K562 (cell line): ENCODE results near the gene SLC16A4. TPM values are rescaled to one million over a fixed set of nuclear protein-coding genes. Genes with fewer than 3 reads are reported as not detected.

Source experiments
- ELF1 ChIP-seq: fragments of 200-800 bp; sonication (Bioruptor generic); IDR thresholded peaks from 2 replicates; pipeline ENCODE4 v1.6.1; 2016; ENCODE audit warnings: missing genetic modification characterization, missing compliant biosample characterization
- ERF ChIP-seq: fragments of 450-650 bp; formaldehyde crosslinking; IDR thresholded peaks from 2 replicates; pipeline ENCODE4 v1.4.0; 2020; ENCODE audit warnings: mild to moderate bottlenecking, mixed read lengths
- HMGXB4 ChIP-seq: sonication (generic); formaldehyde crosslinking; IDR thresholded peaks from 2 replicates; pipeline ENCODE4 v1.8.1; 2023; ENCODE audit warnings: mild to moderate bottlenecking, missing genetic modification reagents
- HNRNPL ChIP-seq: fragments of 200-400 bp; formaldehyde crosslinking; IDR thresholded peaks from 2 replicates; pipeline ENCODE4 v1.6.1; 2017; ENCODE audit warnings: low read depth, mild to moderate bottlenecking, low read length
- KAT7 ChIP-seq: sonication (generic); formaldehyde crosslinking; IDR thresholded peaks from 2 replicates; pipeline ENCODE4 v1.8.0; 2022; ENCODE audit warnings: missing genetic modification reagents, mild to moderate bottlenecking, borderline replicate concordance
- KDM5B ChIP-seq: fragments of 200-600 bp; sonication (generic); IDR thresholded peaks from 2 replicates; pipeline ENCODE4 v1.6.1; 2012; ENCODE audit warnings: low read depth, mild to moderate bottlenecking, moderate library complexity, low read length, control low read depth, inconsistent platforms; ENCODE audit not compliant: insufficient replicate concordance
- KLF1 ChIP-seq: fragments of 450-650 bp; IDR thresholded peaks from 2 replicates; pipeline ENCODE4 v1.6.1; 2016; ENCODE audit warnings: missing genetic modification characterization, missing compliant biosample characterization
- PTRF ChIP-seq: fragments of 450-650 bp; IDR thresholded peaks from 2 replicates; pipeline ENCODE4 v1.6.1; 2016; ENCODE audit warnings: mild to moderate bottlenecking, missing genetic modification characterization, missing compliant biosample characterization
- RBM17 ChIP-seq: fragments of 200-400 bp; formaldehyde crosslinking; IDR thresholded peaks from 2 replicates; pipeline ENCODE4 v1.6.1; 2017; ENCODE audit warnings: low read depth, mild to moderate bottlenecking, low read length, borderline replicate concordance
- RBM22 ChIP-seq: fragments of 200-400 bp; formaldehyde crosslinking; IDR thresholded peaks from 2 replicates; pipeline ENCODE4 v1.6.1; 2018; ENCODE audit warnings: low read length, low read depth; ENCODE audit not compliant: poor library complexity, severe bottlenecking
- SAFB ChIP-seq: fragments of 200-400 bp; formaldehyde crosslinking; IDR thresholded peaks from 2 replicates; pipeline ENCODE4 v1.6.1; 2017; ENCODE audit warnings: low read depth, low read length, borderline replicate concordance
- SIRT6 ChIP-seq: IDR thresholded peaks from one replicate; pipeline ENCODE4 v1.6.1; 2012; ENCODE audit warnings: low read depth, mild to moderate bottlenecking, control low read depth, inconsistent platforms, low read length, moderate library complexity
- TCF3 ChIP-seq: sonication (generic); formaldehyde crosslinking; IDR thresholded peaks from 2 replicates; pipeline ENCODE4 v1.4.0; 2020; ENCODE audit warnings: mild to moderate bottlenecking, missing genetic modification reagents
- TSHZ1 ChIP-seq: fragments of 250-450 bp; sonication (Bioruptor Pico); IDR thresholded peaks from 2 replicates; pipeline ENCODE4 v1.4.0; 2020; ENCODE audit warnings: mild to moderate bottlenecking, moderate library complexity
- ZNF583 ChIP-seq: fragments of 250-450 bp; sonication (Bioruptor Pico); IDR thresholded peaks from 2 replicates; pipeline ENCODE4 v1.4.0; 2020
- ZNF707 ChIP-seq: fragments of 250-450 bp; sonication (Bioruptor Pico); conservative IDR thresholded peaks from 2 replicates; pipeline ENCODE4 v1.8.0; 2022; ENCODE audit warnings: inconsistent platforms, mild to moderate bottlenecking, moderate library complexity
- polyA plus RNA-seq, 8 experiments: library from polyadenylated mRNA; depleted of rRNA in 4 of 8; stranded (reverse) in 5 of 8; unstranded in 3 of 8; fragments of >200 nt; fragmentation: Nextera tagmentation in 2 of 8; fragmentation: Illumina TruSeq in 1 of 8; extraction: Ambion mirVana in 2 of 8; extraction: Trizol in 1 of 8; gene quantifications; 2 replicates each; pipeline versions ENCODE4 v1.2.1 to v1.2.3, GENCODE V29; 2011 to 2014; ENCODE audit warnings: inconsistent platforms in 1 of 8, missing spikeins in 1 of 8
- total RNA-seq, 7 experiments: library from RNA; depleted of rRNA in 6 of 7; stranded (reverse); fragments of >200 nt in 6 of 7; fragmentation: Illumina TruSeq in 2 of 7; extraction: Trizol in 2 of 7; gene quantifications; 2 replicates each; pipeline versions ENCODE4 v1.2.1 to v1.2.3, GENCODE V29; 2011 to 2021; ENCODE audit warnings: low replicate concordance in 1 of 7
- TF ChIP-seq, protein P1 (sequence below): sonication (generic); formaldehyde crosslinking; IDR thresholded peaks from 2 replicates; pipeline ENCODE4 v1.8.1; 2022; ENCODE audit warnings: missing genetic modification reagents
- TF ChIP-seq, protein P2 (sequence below): fragments of 250-450 bp; sonication (Bioruptor Pico); IDR thresholded peaks from 2 replicates; pipeline ENCODE4 v1.8.0; 2021; ENCODE audit warnings: moderate library complexity, mild to moderate bottlenecking, inconsistent platforms

Gene SLC16A4
- total and polyA plus RNA-seq, 9 of the 15 experiments (the other 6 are each of a cell fraction or from before 2014, with no cell fraction given), result 0.04 to 0.31 (median 0.18) TPM; not detected in 1

GRCh38 chr1:110338309-110338885 is 52.4 kb downstream of the SLC16A4 start (continued):
- TF ChIP-seq, protein P1, sequence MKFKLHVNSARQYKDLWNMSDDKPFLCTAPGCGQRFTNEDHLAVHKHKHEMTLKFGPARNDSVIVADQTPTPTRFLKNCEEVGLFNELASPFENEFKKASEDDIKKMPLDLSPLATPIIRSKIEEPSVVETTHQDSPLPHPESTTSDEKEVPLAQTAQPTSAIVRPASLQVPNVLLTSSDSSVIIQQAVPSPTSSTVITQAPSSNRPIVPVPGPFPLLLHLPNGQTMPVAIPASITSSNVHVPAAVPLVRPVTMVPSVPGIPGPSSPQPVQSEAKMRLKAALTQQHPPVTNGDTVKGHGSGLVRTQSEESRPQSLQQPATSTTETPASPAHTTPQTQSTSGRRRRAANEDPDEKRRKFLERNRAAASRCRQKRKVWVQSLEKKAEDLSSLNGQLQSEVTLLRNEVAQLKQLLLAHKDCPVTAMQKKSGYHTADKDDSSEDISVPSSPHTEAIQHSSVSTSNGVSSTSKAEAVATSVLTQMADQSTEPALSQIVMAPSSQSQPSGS (CRISPR knock-in tag), result peak; percentile 75; the same call in 1 of the 2 replicates
- TF ChIP-seq HMGXB4 (CRISPR knock-in tag), result no peak; the same call in 1 of the 2 replicates
- TF ChIP-seq PTRF (tag), result no peak
- peak; percentile 85 for TF ChIP-seq KAT7
- TF ChIP-seq KDM5B, result peak; percentile 79
- TF ChIP-seq ERF (CRISPR knock-in tag), result peak; percentile 74; the same call in 1 of the 2 replicates
- TF ChIP-seq ZNF707 (CRISPR knock-in tag), result 0 out of 2 replicates have a peak, but pooled peaks have one; percentile 2
- TF ChIP-seq KLF1 (tag), result peak; percentile 89
- 0 out of 2 replicates have a peak, but pooled peaks have one; percentile 33 for TF ChIP-seq HNRNPL
- TF ChIP-seq TSHZ1 (CRISPR knock-in tag), result no peak
- TF ChIP-seq TCF3 (CRISPR knock-in tag), result peak; percentile 21; the same call in 1 of the 2 replicates
- TF ChIP-seq ELF1 (tag), result peak; percentile 38; the same call in 1 of the 2 replicates
- TF ChIP-seq SIRT6, result no peak
- peak; percentile 88 for TF ChIP-seq RBM22
- TF ChIP-seq ZNF583 (CRISPR knock-in tag), result no peak
- TF ChIP-seq, protein P2, sequence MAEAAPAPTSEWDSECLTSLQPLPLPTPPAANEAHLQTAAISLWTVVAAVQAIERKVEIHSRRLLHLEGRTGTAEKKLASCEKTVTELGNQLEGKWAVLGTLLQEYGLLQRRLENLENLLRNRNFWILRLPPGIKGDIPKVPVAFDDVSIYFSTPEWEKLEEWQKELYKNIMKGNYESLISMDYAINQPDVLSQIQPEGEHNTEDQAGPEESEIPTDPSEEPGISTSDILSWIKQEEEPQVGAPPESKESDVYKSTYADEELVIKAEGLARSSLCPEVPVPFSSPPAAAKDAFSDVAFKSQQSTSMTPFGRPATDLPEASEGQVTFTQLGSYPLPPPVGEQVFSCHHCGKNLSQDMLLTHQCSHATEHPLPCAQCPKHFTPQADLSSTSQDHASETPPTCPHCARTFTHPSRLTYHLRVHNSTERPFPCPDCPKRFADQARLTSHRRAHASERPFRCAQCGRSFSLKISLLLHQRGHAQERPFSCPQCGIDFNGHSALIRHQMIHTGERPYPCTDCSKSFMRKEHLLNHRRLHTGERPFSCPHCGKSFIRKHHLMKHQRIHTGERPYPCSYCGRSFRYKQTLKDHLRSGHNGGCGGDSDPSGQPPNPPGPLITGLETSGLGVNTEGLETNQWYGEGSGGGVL (CRISPR knock-in tag), result no peak
- TF ChIP-seq RBM17, result no peak
- peak; percentile 86; the same call in 1 of the 2 replicates for TF ChIP-seq SAFB
